Esophagus muscularis mucosa (tissue), 3 donors: ENCODE results near the gene CSRNP3.

Experiments
- POLR2A ChIP-seq: fragments of 450-650 bp; IDR thresholded peaks from one replicate; pipeline ENCODE4 v1.6.1; 2017; ENCODE audit warnings: antibody characterized with exemption, moderate library complexity, mild to moderate bottlenecking, low read depth
- POLR2AphosphoS5 ChIP-seq, 2 donors: sonication (generic); formaldehyde crosslinking; IDR thresholded peaks; one replicate each; pipeline ENCODE4 v1.6.1; 2017; ENCODE audit warnings: antibody characterized with exemption in 2 of 2
- TF ChIP-seq, protein P1 (sequence below), 3 experiments: fragments of 200-600 bp in 2 of 3; fragments of 450-650 bp in 1 of 3; sonication (generic) in 2 of 3; IDR thresholded peaks; one replicate each; pipeline ENCODE4 v1.5.1; 2017 to 2019; ENCODE audit warnings: antibody characterized with exemption in 3 of 3, mild to moderate bottlenecking in 2 of 3, moderate library complexity in 1 of 3

DNA sequence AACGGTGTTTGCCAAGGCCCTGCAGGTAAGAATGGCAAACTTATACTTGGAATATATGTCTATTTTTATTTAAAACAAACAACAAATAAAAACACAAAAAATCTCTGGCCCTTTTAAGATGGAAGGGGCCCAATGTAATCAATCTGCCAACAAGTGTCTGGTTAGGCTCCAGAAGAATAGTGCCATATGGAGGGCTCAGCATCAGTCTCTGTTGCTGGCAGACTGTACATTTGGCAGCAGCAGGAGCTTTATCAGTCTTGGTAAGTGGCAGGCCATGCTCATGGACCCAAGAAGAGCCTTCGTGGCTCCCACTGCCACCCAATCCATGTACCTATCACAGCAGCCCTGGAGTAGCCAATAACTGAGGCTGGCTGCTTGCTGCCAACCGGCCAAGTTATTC is 223.4 kb downstream of the CSRNP3 start:
- TF ChIP-seq, protein P1, sequence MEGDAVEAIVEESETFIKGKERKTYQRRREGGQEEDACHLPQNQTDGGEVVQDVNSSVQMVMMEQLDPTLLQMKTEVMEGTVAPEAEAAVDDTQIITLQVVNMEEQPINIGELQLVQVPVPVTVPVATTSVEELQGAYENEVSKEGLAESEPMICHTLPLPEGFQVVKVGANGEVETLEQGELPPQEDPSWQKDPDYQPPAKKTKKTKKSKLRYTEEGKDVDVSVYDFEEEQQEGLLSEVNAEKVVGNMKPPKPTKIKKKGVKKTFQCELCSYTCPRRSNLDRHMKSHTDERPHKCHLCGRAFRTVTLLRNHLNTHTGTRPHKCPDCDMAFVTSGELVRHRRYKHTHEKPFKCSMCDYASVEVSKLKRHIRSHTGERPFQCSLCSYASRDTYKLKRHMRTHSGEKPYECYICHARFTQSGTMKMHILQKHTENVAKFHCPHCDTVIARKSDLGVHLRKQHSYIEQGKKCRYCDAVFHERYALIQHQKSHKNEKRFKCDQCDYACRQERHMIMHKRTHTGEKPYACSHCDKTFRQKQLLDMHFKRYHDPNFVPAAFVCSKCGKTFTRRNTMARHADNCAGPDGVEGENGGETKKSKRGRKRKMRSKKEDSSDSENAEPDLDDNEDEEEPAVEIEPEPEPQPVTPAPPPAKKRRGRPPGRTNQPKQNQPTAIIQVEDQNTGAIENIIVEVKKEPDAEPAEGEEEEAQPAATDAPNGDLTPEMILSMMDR (IDR thresholded peaks at IDR 0.05) = no peak
- TF ChIP-seq POLR2AphosphoS5 (IDR thresholded peaks at IDR 0.05) = no peak
- no peak for TF ChIP-seq POLR2A
